Right cardiac atrium (tissue), 5 donors: Measurements from ENCODE around the gene BEX3. TPM values are rescaled to one million over a fixed set of nuclear protein-coding genes. Genes with fewer than 3 reads are reported as not detected.
A peak's percentile ranks its signal among the peaks of the same experiment; 100 is the strongest.
"Not testable (repeated sequence)": the region's sequence is repeated elsewhere in the genome, so short reads cannot be mapped to it uniquely, and the experiment has no call there.

Experiments
- ATAC-seq, 2 donors: fragments of 200-7000 bp; cut with Tn5 transposase; one replicate each; pipeline versions ENCODE4 v1.8.0 to v1.9.1; 2020; ENCODE audit warnings: moderate library complexity in 2 of 2, mild to moderate bottlenecking in 1 of 2
- DNase-seq, 3 donors: peaks; one replicate each; pipeline ENCODE4 v3.0.0-alpha.2; 2020
- H3K27ac ChIP-seq: one replicate; pipeline ENCODE4 v1.5.1; 2013; ENCODE audit warnings: mild to moderate bottlenecking, low read length, control low read depth, moderate library complexity
- H3K27me3 ChIP-seq: one replicate; pipeline ENCODE4 v1.6.1; 2013; ENCODE audit not compliant: control insufficient read depth, insufficient read depth
- H3K4me1 ChIP-seq: one replicate; pipeline ENCODE4 v1.6.1; 2013; ENCODE audit warnings: low read length; ENCODE audit not compliant: control insufficient read depth, insufficient read depth
- H3K4me3 ChIP-seq: one replicate; pipeline ENCODE4 v1.5.1; 2013; ENCODE audit warnings: low read length, control low read depth
- H3K9me3 ChIP-seq: one replicate; pipeline ENCODE4 v1.6.1; 2013; ENCODE audit warnings: low read length; ENCODE audit not compliant: control insufficient read depth
- WGBS: extraction: QIAGEN DNeasy Blood & Tissue Kit; methylation state at CpG from one replicate; pipeline ENCODE4 v1.1.7; 2013; 5-methylcytosine and 5-hydroxymethylcytosine counted together
- intact Hi-C, 4 donors: fragments of 100-400 bp; cut with DNase I; formaldehyde crosslinking; loops; one replicate each; pipeline versions ENCODE4 v1.11.0 to v1.14.0; 2022 to 2023
- polyA plus RNA-seq: library from polyadenylated mRNA; stranded (reverse); fragments of 200-250 nt; gene quantifications from one replicate; pipeline ENCODE4 v1.2.3, GENCODE V29; 2013
- total RNA-seq, 4 donors: library from RNA; stranded (reverse); fragmentation: NEBNext Ultra II Directional; extraction: Animal tissue kit (Norgen Biotek cat#: 25700); gene quantifications; one replicate each; pipeline ENCODE4 v1.2.1, GENCODE V29; 2021
- donor health status: healthy with polysubstance abuse.
- donor health status: DM: no; HTN: yes; CAD: no.
- donor health status: DM: no; HTN: no; CAD: no.
- donor health status: DM: no; HTN: yes; CAD: no; lungs with severe emphysema.
- donor health status: DM: yes; HTN: yes; CAD: no.

Gene BEX3
- total and polyA plus RNA-seq, 5 donors: 185 to 305 (median 217) TPM

DNA sequence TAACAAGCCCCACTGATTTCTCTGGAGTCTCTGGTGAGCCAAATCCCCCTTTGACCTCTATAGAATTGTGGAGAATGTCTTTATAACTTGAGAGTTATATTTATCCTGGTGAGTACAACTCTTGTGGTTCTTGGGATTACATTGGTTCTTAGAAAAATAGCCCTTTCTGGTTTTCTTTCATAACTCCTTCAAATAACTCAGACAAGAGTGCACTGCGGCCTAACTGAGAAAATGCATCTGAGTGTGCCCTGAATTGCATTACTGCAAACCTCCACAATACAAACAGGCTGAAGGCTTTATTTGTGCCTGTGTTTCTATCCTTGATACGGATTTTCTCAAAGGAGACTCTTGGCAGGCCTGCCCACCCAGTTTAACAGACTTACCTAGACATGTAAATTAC is 2.7 kb downstream of the BEX3 start:
- intact Hi-C loops: no loop called here
- Histone ChIP-seq H3K27me3 (no peaks in the 10 kb centered on the region), H3K27ac (no peak overlapping the region), H3K9me3 (no peaks in the 10 kb centered on the region), H3K4me1 (no peaks in the 10 kb centered on the region), H3K4me3 (no peak overlapping the region)
- DNase-seq (no peak), ATAC-seq (no peak)
- 76% methylated on average over 2 of the region's 2 CpGs for WGBS

- no peak overlapping the region for H3K4me3 ChIP-seq
- H3K9me3 ChIP-seq: no peaks in the 10 kb centered on the region
- H3K27me3 ChIP-seq: no peaks in the 10 kb centered on the region
- WGBS: 90% methylated on average over 1 of the region's 1 CpG
- H3K4me1 ChIP-seq: no peaks in the 10 kb centered on the region
- no peak overlapping the region for H3K27ac ChIP-seq
- DNase-seq: no peak
- ATAC-seq: no peak
- intact Hi-C loops: no loop called here
Observed at GRCh38 chrX:103382877-103383276, 6.5 kb downstream of the BEX3 start.

DNA sequence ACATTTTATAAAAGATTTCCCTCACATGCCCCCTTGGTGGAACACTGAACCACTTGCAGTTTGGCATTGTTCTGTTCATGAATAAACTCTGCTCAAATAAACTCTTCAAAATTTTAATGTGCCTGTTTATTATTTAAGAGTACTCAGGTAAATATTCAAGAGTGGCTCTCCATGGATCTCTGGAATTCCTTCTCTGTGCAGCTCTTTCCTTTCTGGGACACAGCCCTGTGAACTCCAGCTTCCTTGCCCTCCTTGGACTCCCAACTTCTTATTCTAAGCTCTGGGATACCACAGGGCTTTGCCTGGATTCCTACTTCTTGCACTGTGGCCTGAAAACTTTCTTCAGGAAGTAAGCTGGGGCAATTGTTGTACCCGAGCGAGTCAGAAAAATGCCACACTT is 8.3 kb downstream of the BEX3 start:
- 74% methylated on average over 2 of the region's 2 CpGs for WGBS
- Histone ChIP-seq H3K4me3 (no peak overlapping the region), H3K4me1 (no peaks in the 10 kb centered on the region), H3K27me3 (no peaks in the 10 kb centered on the region), H3K27ac (no peak overlapping the region), H3K9me3 (no peaks in the 10 kb centered on the region)
- DNase-seq (no peak), ATAC-seq (no peak)
- intact Hi-C loops: no loop called here

DNA sequence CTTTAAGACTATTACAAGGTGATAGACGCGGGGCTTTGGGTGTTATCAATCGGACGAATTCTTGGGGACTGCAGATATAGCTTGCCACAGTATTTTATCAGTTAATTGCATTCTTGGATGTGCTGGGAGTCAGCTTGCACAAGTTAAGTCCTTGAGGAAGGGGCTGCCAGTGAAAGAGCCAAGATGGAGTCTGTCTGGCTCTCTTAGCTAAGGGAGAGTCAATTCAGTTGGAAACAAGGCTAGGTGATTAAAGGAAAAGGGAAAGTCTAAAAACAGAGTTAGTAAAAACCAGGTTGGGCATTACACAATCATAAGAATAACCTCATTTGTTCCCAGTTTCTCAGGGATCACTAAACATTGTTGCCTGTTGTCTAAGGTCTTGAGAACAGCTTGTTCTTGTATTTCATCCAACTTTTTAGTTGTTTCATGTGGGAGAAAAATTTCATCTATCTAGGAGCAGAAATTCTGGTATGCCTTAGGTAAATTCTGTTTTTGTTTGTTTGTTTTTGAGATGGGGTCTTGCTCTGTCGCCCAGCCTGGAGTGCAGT is 9.0 kb downstream of the BEX3 start:
- ATAC-seq, H3K9me3 ChIP-seq, H3K27ac ChIP-seq, DNase-seq, H3K4me3 ChIP-seq, intact Hi-C loops, H3K27me3 ChIP-seq, H3K4me1 ChIP-seq: not testable (repeated sequence)
- 66% methylated on average over 5 of the region's 5 CpGs for WGBS

GRCh38 chrX:103386332-103386731 is 10.0 kb downstream of the BEX3 start:
- ATAC-seq (no peak), DNase-seq (no peak)
- Histone ChIP-seq H3K4me3 (no peak overlapping the region), H3K9me3 (no peaks in the 10 kb centered on the region), H3K4me1 (no peaks in the 10 kb centered on the region), H3K27me3 (no peaks in the 10 kb centered on the region), H3K27ac (no peak overlapping the region)
- 89% methylated on average over 2 of the region's 2 CpGs for WGBS
- intact Hi-C loops: no loop called here

- Histone ChIP-seq H3K4me3 (no peak overlapping the region), H3K27ac (no peak overlapping the region), H3K4me1 (no peaks in the 10 kb centered on the region), H3K27me3 (no peaks in the 10 kb centered on the region), H3K9me3 (no peaks in the 10 kb centered on the region)
- WGBS: 84% methylated on average over 3 of the region's 3 CpGs
- ATAC-seq (no peak), DNase-seq (no peak)
- intact Hi-C loops: no loop called here
Observed at GRCh38 chrX:103393487-103393886, 17.1 kb downstream of the BEX3 start.

- 69% methylated on average over 5 of the region's 5 CpGs for WGBS
- intact Hi-C loops: no loop called here
- H3K4me3 ChIP-seq: no peak overlapping the region
- ATAC-seq: no peak
- H3K9me3 ChIP-seq: no peaks in the 10 kb centered on the region
- H3K27me3 ChIP-seq: no peaks in the 10 kb centered on the region
- no peak overlapping the region for H3K27ac ChIP-seq
- no peak for DNase-seq
- H3K4me1 ChIP-seq: no peaks in the 10 kb centered on the region
Observed at GRCh38 chrX:103396186-103396585, 19.8 kb downstream of the BEX3 start.

DNA sequence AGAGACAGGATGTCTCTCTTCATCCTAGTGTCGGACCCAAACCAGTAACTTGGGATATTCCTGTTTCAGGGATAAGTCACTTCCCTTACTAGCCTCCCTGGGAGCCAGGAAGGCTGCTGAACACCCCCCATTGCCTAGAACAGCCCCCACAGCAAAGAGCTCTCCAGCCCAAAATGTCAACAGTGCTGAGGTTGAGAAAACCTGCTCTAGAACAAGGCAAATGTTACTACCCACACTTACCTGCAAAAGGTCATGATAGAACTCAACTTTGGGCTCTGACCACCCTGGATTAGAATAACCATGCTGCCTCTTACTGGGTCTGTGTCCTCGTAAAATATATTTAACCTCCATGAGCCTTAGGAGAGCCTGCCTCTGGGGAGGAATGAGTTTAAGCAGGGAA is 20.3 kb downstream of the BEX3 start:
- intact Hi-C loops: no loop called here
- ATAC-seq (no peak), DNase-seq (no peak)
- no peak overlapping the region for H3K27ac ChIP-seq
- no peak overlapping the region for H3K4me3 ChIP-seq
- H3K4me1 ChIP-seq: no peaks in the 10 kb centered on the region
- H3K9me3 ChIP-seq: no peaks in the 10 kb centered on the region
- 75% methylated on average over 2 of the region's 2 CpGs for WGBS
- H3K27me3 ChIP-seq: no peaks in the 10 kb centered on the region

DNA sequence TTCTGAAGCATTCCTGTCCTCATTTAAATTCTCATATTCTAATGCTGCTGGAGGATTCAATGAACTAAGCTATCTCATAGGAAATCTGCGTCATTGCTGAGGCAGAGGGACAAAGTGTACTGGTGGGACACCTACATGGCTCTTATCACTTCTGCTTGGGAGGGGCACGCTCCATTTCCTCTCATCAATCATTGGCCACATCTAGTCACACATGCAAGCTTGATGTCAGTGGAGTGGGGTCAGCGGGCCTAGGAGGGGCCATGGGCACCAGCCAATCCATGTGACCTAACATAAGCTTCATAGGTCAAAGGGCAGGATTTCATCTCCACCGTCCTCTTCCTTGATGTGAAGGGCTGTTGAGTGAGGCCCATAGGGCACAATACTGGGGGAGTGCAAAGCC is 21.4 kb downstream of the BEX3 start:
- H3K27me3 ChIP-seq: no peaks in the 10 kb centered on the region
- no peaks in the 10 kb centered on the region for H3K9me3 ChIP-seq
- ATAC-seq (peak in 1 of 2 donors; percentile 55), DNase-seq (no peak)
- intact Hi-C loops: no loop called here
- WGBS: 63% methylated on average over 4 of the region's 4 CpGs
- no peak overlapping the region for H3K27ac ChIP-seq
- no peaks in the 10 kb centered on the region for H3K4me1 ChIP-seq
- no peak overlapping the region for H3K4me3 ChIP-seq

- no peak for DNase-seq
- peak in 1 of 2 donors; percentile 88 for ATAC-seq
- no peaks in the 10 kb centered on the region for H3K9me3 ChIP-seq
- H3K27me3 ChIP-seq: no peaks in the 10 kb centered on the region
- intact Hi-C loops: no loop called here
- H3K4me3 ChIP-seq: no peak overlapping the region
- no peak overlapping the region for H3K27ac ChIP-seq
- 18% methylated on average over 1 of the region's 1 CpG for WGBS
- no peaks in the 10 kb centered on the region for H3K4me1 ChIP-seq
Observed at GRCh38 chrX:103398421-103398864, 22.1 kb downstream of the BEX3 start.

- intact Hi-C loops: no loop called here
Observed at GRCh38 chrX:103399744-103400143, 23.4 kb downstream of the BEX3 start.

DNA sequence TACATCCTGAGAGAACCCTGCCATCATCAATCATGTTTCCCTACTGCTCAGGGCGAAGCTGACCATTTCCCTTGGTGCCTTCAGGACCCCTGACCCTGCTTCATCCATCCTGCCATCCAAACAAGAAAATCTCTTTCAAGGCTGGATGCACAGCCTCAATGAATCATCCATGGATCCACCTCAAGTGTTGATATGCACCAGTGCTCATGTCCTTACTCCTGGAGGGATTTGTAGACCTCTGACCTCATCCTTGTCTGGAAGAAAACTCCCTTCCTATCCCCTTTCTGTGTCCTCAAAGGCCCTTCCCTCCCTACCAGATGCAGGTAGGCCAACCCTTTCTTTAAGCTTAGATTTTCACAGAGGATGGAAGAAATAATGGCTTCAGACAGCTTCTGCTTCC is 24.6 kb downstream of the BEX3 start:
- H3K9me3 ChIP-seq: no peaks in the 10 kb centered on the region
- no peak for ATAC-seq
- DNase-seq: no peak
- intact Hi-C loops: no loop called here
- H3K4me3 ChIP-seq: no peak overlapping the region
- no peak overlapping the region for H3K27ac ChIP-seq
- 72% methylated on average over 1 of the region's 1 CpG for WGBS
- H3K4me1 ChIP-seq: no peaks in the 10 kb centered on the region
- H3K27me3 ChIP-seq: no peaks in the 10 kb centered on the region

More at GRCh38 chrX:103399744-103400143, 23.4 kb downstream of the BEX3 start:
- Histone ChIP-seq H3K9me3 (no peaks in the 10 kb centered on the region), H3K4me1 (no peaks in the 10 kb centered on the region), H3K27me3 (no peaks in the 10 kb centered on the region), H3K4me3 (no peak overlapping the region), H3K27ac (no peak overlapping the region)
- WGBS: 55% methylated on average over 1 of the region's 1 CpG
- ATAC-seq (no peak), DNase-seq (no peak)
